ENCODE measurements around the gene AKAP6. TPM values are rescaled to one million over a fixed set of nuclear protein-coding genes. Genes with fewer than 3 reads are reported as not detected.
"Not testable (repeated sequence)": the region's sequence is repeated elsewhere in the genome, so short reads cannot be mapped to it uniquely, and the experiment has no call there.

Gene AKAP6
- total and polyA plus RNA-seq, 2 of the 8 experiments (the other 6 are each of a cell fraction or from before 2014, with no cell fraction given): 0.09 to 0.89 TPM

DNA sequence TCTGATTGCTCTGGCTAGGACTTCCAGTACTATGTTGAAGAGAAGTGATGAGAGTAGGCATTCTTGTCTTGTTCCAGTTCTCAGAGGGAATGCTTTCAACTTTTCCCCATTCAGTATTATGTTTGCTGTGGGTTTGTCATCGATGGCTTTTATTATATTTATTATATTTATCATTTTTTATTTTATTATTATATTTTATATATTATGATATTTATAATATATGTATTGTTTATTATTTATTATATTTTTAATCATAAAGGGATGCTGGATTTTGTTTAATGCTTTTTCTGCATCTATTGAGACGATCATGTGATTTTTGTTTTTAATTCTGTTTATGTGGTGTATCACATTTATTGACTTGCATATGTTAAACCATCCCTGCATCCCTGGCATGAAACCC, 58.2 kb downstream of the AKAP6 start:
- H2BK120ac ChIP-seq (replicated peaks; ENCODE audit: low read depth, low read length); H3K23ac ChIP-seq (ENCODE audit: insufficient read length); H3K4me2 ChIP-seq (ENCODE audit: insufficient read depth in 1 of 2, low read depth in 2 of 2, low read length in 2 of 2); H3K18ac ChIP-seq (ENCODE audit: extremely low read depth, low read length); H3K79me2 ChIP-seq (ENCODE audit: control insufficient read depth in 1 of 2, insufficient read depth in 2 of 2, low read length in 2 of 2); H2BK5ac ChIP-seq (ENCODE audit: low read depth, low read length); H4K8ac ChIP-seq (ENCODE audit: extremely low read depth, insufficient read depth, low read length); H3K4ac ChIP-seq (replicated peaks; ENCODE audit: insufficient read length, low read depth, low read length); H3K14ac ChIP-seq (ENCODE audit: insufficient read length); H2AK5ac ChIP-seq (ENCODE audit: low read depth, low read length); H2BK20ac ChIP-seq (ENCODE audit: low read length); FAIRE-seq; H2AFZ ChIP-seq (ENCODE audit: low read length); H2BK15ac ChIP-seq (ENCODE audit: low read length); DNase-seq (ENCODE audit: low read depth in 1 of 2, low spot score in 2 of 2); H3K27ac ChIP-seq (ENCODE audit: low read depth, low read length); H4K91ac ChIP-seq (replicated peaks; ENCODE audit: insufficient read length, low read length); H4K5ac ChIP-seq (ENCODE audit: insufficient read length, low read depth, low read length); H3K23me2 ChIP-seq (ENCODE audit: low read depth, low read length); H3K56ac ChIP-seq (replicated peaks; ENCODE audit: insufficient read length, low read depth, low read length); H3K4me1 ChIP-seq (replicated peaks in 1 of 4; ENCODE audit: control insufficient read depth in 3 of 4, insufficient read depth in 4 of 4, low read length in 3 of 4); H3K36me3 ChIP-seq (ENCODE audit: control insufficient read depth in 2 of 4, insufficient read depth in 4 of 4, low read length in 3 of 4); H3K9ac ChIP-seq (replicated peaks in 1 of 4; ENCODE audit: extremely low read depth in 1 of 4, low read depth in 3 of 4, low read length in 3 of 4); H4K20me1 ChIP-seq (replicated peaks in 1 of 2; ENCODE audit: control insufficient read depth in 1 of 2, insufficient read depth in 2 of 2, low read length in 2 of 2); H3K4me3 ChIP-seq (ENCODE audit: extremely low read depth in 1 of 4, insufficient read depth in 2 of 4, low read depth in 3 of 4, low read length in 4 of 4); H3K9me3 ChIP-seq (ENCODE audit: insufficient read depth in 2 of 2, low read depth in 1 of 2, low read length in 1 of 2); H3K27me3 ChIP-seq (replicated peaks in 1 of 4; ENCODE audit: control insufficient read depth in 3 of 4, extremely low read depth in 1 of 4, insufficient read depth in 3 of 4, low read length in 3 of 4); POLR2A ChIA-PET (ENCODE audit: partially characterized antibody); H2BK12ac ChIP-seq (ENCODE audit: low read depth, low read length); H3K79me1 ChIP-seq (ENCODE audit: low read depth, low read length): not testable (repeated sequence)
- CTCF ChIA-PET (ENCODE audit: partially characterized antibody): interaction anchor here (0.7 kb wide), 1 partner anchor 7 kb away, joined by 3 read pairs; no protein-coding TSS in a partner anchor
- WGBS, 2 experiments (ENCODE audit: extremely low coverage in 1 of 2, insufficient coverage in 1 of 2, insufficient read length in 1 of 2, insufficient replicate concordance in 2 of 2, low coverage in 1 of 2, low lambda C conversion rate in 2 of 2, missing lambda C conversion rate in 1 of 2): 95% methylated on average over 2 of the region's 2 CpGs; no CpG with 5 or more reads in 1 of the 2 experiments
